Hepatocyte (in vitro differentiated cells): ENCODE data around the gene CSTF3. TPM values are rescaled to one million over a fixed set of nuclear protein-coding genes. Genes with fewer than 3 reads are reported as not detected.

ENCODE experiments used
- DNase-seq: peaks from one replicate; pipeline ENCODE4 v3.0.0-alpha.2; 2016; ENCODE audit warnings: low spot score
- H2AFZ ChIP-seq: fragments of 200-600 bp; sonication (generic); 2 replicates; pipeline ENCODE4 v1.6.0; 2016; ENCODE audit warnings: antibody characterized with exemption, mild to moderate bottlenecking
- H3K27ac ChIP-seq: fragments of 200-600 bp; sonication (generic); 2 replicates; pipeline ENCODE4 v1.5.1; 2016; ENCODE audit warnings: mild to moderate bottlenecking
- H3K27me3 ChIP-seq: fragments of 200-600 bp; sonication (generic); 2 replicates; pipeline ENCODE4 v1.6.1; 2016
- H3K36me3 ChIP-seq: fragments of 200-600 bp; sonication (generic); replicated peaks from 2 replicates; pipeline ENCODE4 v1.5.1; 2016; ENCODE audit warnings: low read depth; ENCODE audit not compliant: insufficient read depth
- H3K4me1 ChIP-seq: fragments of 200-600 bp; sonication (generic); 2 replicates; pipeline ENCODE4 v1.5.1; 2016; ENCODE audit warnings: mild to moderate bottlenecking, moderate library complexity; ENCODE audit not compliant: insufficient read depth
- H3K4me2 ChIP-seq: fragments of 200-600 bp; sonication (generic); 2 replicates; pipeline ENCODE4 v1.6.0; 2016
- H3K4me3 ChIP-seq: fragments of 200-600 bp; sonication (generic); 2 replicates; pipeline ENCODE4 v1.5.1; 2016; ENCODE audit warnings: mild to moderate bottlenecking
- H3K79me2 ChIP-seq: fragments of 200-600 bp; sonication (generic); 2 replicates; pipeline ENCODE4 v1.6.0; 2017; ENCODE audit warnings: mild to moderate bottlenecking
- H3K9me2 ChIP-seq: fragments of 200-600 bp; sonication (generic); replicated peaks from 2 replicates; pipeline ENCODE4 v1.6.0; 2017; ENCODE audit warnings: mild to moderate bottlenecking; ENCODE audit not compliant: insufficient read depth
- H3K9me3 ChIP-seq: fragments of 200-600 bp; sonication (generic); 2 replicates; pipeline ENCODE4 v1.5.1; 2016; ENCODE audit warnings: low read depth, mild to moderate bottlenecking
- H4K20me1 ChIP-seq: fragments of 200-600 bp; sonication (generic); 2 replicates; pipeline ENCODE4 v1.6.0; 2016; ENCODE audit warnings: mild to moderate bottlenecking; ENCODE audit not compliant: insufficient read depth, poor library complexity, severe bottlenecking
- EZH2 ChIP-seq: fragments of 200-600 bp; sonication (generic); IDR thresholded peaks from 2 replicates; pipeline ENCODE4 v1.6.1; 2016; ENCODE audit warnings: antibody characterized with exemption, mild to moderate bottlenecking, borderline replicate concordance
- EZH2phosphoT487 ChIP-seq: fragments of 200-600 bp; sonication (generic); IDR thresholded peaks from one replicate; pipeline ENCODE4 v1.6.1; 2018; ENCODE audit warnings: antibody characterized with exemption, mild to moderate bottlenecking, low read depth, moderate library complexity; ENCODE audit not compliant: unreplicated experiment, severe bottlenecking
- WGBS: methylation state at CpG from one replicate; pipeline ENCODE4 v1.1.6; 2016; ENCODE audit warnings: low lambda C conversion rate; ENCODE audit errors: missing lambda C conversion rate; 5-methylcytosine and 5-hydroxymethylcytosine counted together
- polyA plus RNA-seq: library from polyadenylated mRNA; unstranded; fragments of >200 nt; fragmentation: Nextera tagmentation; extraction: Ambion mirVana; gene quantifications from 2 replicates; pipeline ENCODE4 v1.2.1, GENCODE V29; 2016
- total RNA-seq: library from RNA; depleted of rRNA; stranded (reverse); fragments of >200 nt; gene quantifications from 2 replicates; pipeline ENCODE4 v1.2.3, GENCODE V29; 2014
- TF ChIP-seq, protein P1 (sequence below): fragments of 200-600 bp; sonication (generic); IDR thresholded peaks from 2 replicates; pipeline ENCODE4 v1.5.1; 2016; ENCODE audit warnings: antibody characterized with exemption, mild to moderate bottlenecking; ENCODE audit not compliant: poor library complexity

The CSTF3 gene
- total and polyA plus RNA-seq, 2 experiments from 2014 or later = 33.0 to 35.6 TPM

DNA sequence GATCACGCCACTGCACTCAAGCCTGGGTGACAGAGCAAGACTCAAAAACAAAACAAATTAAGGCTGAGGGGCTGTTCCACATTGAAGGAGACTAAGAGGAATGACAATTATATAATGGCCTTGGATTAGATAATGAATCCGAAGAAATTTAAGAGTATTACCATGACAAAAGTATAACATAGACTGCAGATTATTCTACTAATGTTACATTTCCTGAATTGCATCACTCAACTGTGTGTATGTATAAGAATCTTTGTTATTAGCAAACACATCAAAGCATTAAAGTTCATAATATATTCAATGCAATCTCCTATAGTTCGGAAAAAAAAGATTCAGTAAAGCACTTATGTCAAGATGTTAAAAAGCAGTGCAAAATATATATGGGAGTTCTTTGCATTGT is 27.5 kb downstream of the CSTF3 start:
- DNase-seq = no peak
- peaks cover 2% of the 10 kb centered on the region for H3K79me2 ChIP-seq
- WGBS = 96% methylated on average over 3 of the region's 3 CpGs
- no peaks in the 10 kb centered on the region for H3K9me2 ChIP-seq
- peaks cover 9% of the 10 kb centered on the region for H3K4me1 ChIP-seq
- no peaks in the 10 kb centered on the region for H3K27me3 ChIP-seq
- no peaks in the 10 kb centered on the region for H3K9me3 ChIP-seq
- no peak overlapping the region for H3K4me2 ChIP-seq
- no peak overlapping the region for H2AFZ ChIP-seq
- H3K27ac ChIP-seq = no peak overlapping the region
- TF ChIP-seq, protein P1, sequence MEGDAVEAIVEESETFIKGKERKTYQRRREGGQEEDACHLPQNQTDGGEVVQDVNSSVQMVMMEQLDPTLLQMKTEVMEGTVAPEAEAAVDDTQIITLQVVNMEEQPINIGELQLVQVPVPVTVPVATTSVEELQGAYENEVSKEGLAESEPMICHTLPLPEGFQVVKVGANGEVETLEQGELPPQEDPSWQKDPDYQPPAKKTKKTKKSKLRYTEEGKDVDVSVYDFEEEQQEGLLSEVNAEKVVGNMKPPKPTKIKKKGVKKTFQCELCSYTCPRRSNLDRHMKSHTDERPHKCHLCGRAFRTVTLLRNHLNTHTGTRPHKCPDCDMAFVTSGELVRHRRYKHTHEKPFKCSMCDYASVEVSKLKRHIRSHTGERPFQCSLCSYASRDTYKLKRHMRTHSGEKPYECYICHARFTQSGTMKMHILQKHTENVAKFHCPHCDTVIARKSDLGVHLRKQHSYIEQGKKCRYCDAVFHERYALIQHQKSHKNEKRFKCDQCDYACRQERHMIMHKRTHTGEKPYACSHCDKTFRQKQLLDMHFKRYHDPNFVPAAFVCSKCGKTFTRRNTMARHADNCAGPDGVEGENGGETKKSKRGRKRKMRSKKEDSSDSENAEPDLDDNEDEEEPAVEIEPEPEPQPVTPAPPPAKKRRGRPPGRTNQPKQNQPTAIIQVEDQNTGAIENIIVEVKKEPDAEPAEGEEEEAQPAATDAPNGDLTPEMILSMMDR = no peak
- TF ChIP-seq EZH2 (no peak), EZH2phosphoT487 (no peak)
- H3K4me3 ChIP-seq = no peak overlapping the region
- H4K20me1 ChIP-seq = no peaks in the 10 kb centered on the region
- no peaks in the 10 kb centered on the region for H3K36me3 ChIP-seq

DNA sequence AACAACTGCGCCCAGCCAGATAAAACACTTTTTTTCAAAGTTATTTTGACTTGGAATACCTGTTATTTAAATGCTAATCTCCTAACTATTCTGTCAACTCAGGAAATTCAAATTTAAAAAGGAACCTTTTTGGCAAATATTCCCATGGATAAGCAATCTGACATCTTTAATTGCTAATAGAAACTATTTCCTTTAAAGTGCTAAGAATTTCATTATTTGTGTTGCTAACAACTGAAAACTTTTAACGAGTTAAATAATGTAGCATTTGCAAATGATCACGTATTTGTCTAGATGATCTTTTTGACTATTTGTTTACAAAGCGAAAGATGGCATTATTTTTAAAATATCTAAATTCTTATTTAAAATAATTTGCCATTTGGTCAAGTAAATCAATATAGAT is 28.8 kb downstream of the CSTF3 start:
- Histone ChIP-seq H2AFZ (no peak overlapping the region), H3K9me2 (no peaks in the 10 kb centered on the region), H3K27ac (no peak overlapping the region), H4K20me1 (no peaks in the 10 kb centered on the region), H3K9me3 (no peaks in the 10 kb centered on the region), H3K4me1 (peaks cover 9% of the 10 kb centered on the region), H3K4me2 (no peak overlapping the region), H3K36me3 (no peaks in the 10 kb centered on the region), H3K27me3 (no peaks in the 10 kb centered on the region), H3K79me2 (peaks cover 2% of the 10 kb centered on the region), H3K4me3 (no peak overlapping the region)
- TF ChIP-seq EZH2 (no peak), EZH2phosphoT487 (no peak)
- TF ChIP-seq, protein P1 = no peak
- 82% methylated on average over 4 of the region's 4 CpGs for WGBS
- no peak for DNase-seq

DNA sequence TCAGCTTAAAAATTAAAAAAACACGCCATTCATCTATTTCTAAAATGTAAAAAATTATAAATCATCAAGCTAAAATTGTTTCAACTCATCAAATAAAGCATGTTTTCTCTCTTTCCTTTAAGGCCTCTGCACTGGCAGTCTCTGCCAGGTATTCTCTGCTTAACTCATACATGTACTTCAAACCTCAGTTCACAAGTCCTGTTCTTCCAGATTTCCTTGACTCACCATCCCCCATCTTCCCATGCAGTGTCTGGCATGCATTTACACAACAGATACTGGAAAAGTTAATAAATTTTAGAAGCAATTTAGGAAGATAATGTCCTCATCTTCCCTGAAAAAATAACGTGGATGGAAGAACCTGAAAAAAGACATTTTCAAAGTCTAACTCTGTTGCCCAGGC is 32.5 kb downstream of the CSTF3 start:
- no peaks in the 10 kb centered on the region for H3K9me3 ChIP-seq
- TF ChIP-seq EZH2phosphoT487 = no peak
- TF ChIP-seq, protein P1 = no peak
- TF ChIP-seq EZH2 = no peak
- H3K79me2 ChIP-seq = peaks cover 2% of the 10 kb centered on the region
- H3K4me1 ChIP-seq = no peaks in the 10 kb centered on the region
- no peaks in the 10 kb centered on the region for H3K9me2 ChIP-seq
- H3K4me2 ChIP-seq = no peak overlapping the region
- no peaks in the 10 kb centered on the region for H3K36me3 ChIP-seq
- H3K4me3 ChIP-seq = no peak overlapping the region
- 63% methylated on average over 2 of the region's 2 CpGs for WGBS
- no peaks in the 10 kb centered on the region for H4K20me1 ChIP-seq
- no peak overlapping the region for H3K27ac ChIP-seq
- peak; percentile 28 for DNase-seq
- H3K27me3 ChIP-seq = no peaks in the 10 kb centered on the region
- no peak overlapping the region for H2AFZ ChIP-seq

DNA sequence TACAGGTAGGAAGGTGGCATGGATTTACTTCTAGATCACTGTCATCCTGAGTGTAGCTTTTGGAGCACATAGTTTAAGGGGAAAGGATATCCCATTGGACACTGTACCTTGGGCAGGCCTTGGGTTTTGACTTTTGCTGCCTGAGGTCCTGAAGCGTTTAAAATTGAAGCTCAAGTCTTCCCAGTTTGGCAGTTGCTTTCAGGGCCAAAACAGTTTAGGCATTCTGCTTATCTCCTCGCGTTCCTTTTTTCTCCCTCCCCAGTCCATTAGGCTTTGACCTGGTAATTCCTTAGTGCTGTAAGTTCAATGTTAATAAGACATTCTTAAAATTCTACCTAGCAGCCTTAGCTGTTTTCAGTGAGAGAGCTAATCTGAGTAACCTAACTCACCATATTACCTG is 35.7 kb downstream of the CSTF3 start:
- Histone ChIP-seq H3K4me3 (no peak overlapping the region), H3K9me3 (no peaks in the 10 kb centered on the region), H3K27me3 (no peaks in the 10 kb centered on the region), H2AFZ (no peak overlapping the region), H3K4me2 (no peak overlapping the region), H3K9me2 (no peaks in the 10 kb centered on the region), H3K36me3 (no peaks in the 10 kb centered on the region), H3K27ac (no peak overlapping the region), H4K20me1 (no peaks in the 10 kb centered on the region), H3K4me1 (no peaks in the 10 kb centered on the region), H3K79me2 (no peaks in the 10 kb centered on the region)
- 45% methylated on average over 3 of the region's 3 CpGs for WGBS
- DNase-seq = no peak
- no peak for TF ChIP-seq EZH2phosphoT487
- TF ChIP-seq EZH2 = no peak
- TF ChIP-seq, protein P1 = no peak
